HG03442 (cell line): ENCODE measurements around the gene ME3.
"Not testable (repeated sequence)": the region's sequence is repeated elsewhere in the genome, so short reads cannot be mapped to it uniquely, and the experiment has no call there.

ENCODE experiments used
- ATAC-seq: cut with Tn5 transposase; IDR thresholded peaks from one replicate; pipeline ENCODE4 v1.9.1; 2021; ENCODE audit warnings: mild to moderate bottlenecking, moderate library complexity; ENCODE audit not compliant: unreplicated experiment

The ME3 gene

DNA sequence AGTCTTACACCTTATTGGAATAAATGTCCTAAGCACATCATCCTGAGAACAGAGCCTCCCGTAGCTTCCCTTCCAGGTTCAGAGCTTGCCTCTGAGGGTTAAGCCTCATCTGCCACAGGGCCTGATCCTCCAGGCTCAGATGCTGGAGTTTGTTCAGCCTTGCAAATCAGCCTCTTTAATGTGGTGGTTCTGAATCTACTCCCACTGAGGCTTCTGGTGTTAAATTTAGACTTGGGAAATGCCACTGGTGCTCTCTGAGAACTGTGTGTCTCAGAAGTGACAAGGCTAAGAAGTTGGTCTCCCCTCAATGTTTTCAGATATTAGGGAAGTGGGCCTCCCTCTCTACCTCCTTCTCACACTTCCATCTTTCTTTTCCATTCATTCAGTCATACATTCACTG, 229.0 kb downstream of the ME3 start:
- peak; percentile 35 for ATAC-seq

DNA sequence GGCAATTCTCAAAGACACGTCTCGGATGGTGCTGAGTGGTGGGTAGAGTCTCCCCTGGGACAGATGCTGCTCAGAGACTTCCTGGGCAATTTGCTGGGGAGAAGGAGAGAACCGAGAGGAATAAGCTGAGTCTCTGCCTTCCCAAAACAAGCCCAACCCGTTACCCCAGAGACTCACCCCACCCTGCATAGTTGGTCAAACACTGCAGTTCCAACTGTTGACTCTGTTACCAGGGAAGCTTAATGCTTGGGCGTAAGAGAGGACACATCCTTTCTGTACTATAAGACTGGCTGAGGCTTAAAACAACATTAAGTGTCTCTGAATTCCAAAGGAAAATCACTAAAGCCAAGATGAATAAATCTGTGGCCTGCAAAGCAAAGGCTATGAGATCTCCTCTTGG, 229.6 kb downstream of the ME3 start:
- no peak for ATAC-seq

DNA sequence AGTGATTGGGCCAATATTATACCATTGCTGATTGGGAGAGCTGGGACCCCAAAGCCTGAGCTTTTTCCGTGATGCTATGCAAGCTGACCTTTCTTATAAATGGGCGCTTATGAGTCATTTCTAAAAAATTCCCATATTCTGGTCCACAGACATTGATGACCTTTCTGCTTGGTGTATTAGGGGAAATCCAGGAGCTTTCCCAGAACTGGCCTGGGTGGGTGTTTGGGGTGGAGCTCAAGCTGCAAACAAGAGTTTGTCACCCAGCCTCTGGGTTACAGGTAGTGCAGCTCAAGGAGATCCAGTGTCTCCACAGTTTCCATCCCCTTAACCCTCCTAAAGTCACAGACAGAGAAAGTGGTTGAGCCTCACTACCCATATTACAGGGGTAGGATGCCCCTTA, 230.0 kb downstream of the ME3 start:
- no peak for ATAC-seq

DNA sequence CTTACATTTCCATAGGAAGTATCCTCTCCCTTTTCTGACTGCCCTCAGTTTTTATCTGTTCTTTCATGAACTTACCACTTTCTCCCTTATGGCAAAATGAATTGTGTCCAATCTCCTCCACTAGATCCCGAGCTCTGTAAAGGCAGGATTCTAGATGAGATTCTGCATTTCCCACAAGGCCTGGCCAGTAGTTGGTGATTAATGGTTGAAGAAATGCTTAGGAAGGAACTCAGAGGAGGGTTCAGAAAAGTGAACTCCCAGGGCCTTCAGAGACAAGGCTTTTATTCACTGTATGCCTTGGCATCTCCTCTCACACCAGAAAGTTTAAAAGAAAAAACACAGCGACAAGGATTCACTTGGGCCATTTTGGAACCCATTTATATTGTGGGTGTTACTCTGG, 231.6 kb downstream of the ME3 start:
- no peak for ATAC-seq

DNA sequence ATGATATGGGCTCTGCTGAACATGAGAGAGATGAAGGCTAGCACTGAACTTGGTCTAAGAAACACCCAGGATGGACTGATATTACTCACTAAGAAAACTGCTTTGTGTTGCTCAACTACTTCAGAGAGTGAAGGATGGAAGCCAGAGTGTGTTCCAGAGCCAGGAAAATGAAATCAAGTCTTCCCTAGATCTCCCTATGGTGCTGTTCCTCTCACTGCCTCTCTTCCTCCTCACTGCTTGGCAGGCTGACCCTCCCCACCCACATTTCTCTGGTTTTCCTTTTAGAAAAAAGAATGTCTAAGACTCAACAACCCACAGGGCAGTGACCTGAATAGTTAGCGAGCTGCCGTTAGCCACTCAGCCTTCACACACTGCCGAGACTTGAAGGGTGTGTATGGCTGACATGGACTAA, 232.1 kb downstream of the ME3 start:
- no peak for ATAC-seq

DNA sequence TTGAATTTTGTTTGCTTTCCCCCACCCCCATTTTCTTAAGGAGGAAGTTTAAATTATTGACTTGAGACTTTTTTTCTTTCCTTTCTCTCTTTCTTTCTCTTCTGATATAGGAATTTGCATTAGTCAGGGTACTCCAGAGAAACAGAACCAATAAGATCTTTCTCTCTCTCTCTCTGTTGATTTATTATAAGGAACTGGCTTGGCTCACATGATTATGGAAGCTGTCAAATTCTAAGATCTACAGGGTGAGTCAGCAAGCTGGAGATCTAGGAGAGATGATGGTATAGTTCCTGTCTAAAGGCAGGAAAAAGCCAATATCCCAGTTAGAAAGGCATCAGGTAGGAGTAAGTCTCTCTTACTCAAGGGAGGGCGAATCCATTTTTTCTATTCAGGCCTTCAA, 233.7 kb downstream of the ME3 start:
- no peak for ATAC-seq

DNA sequence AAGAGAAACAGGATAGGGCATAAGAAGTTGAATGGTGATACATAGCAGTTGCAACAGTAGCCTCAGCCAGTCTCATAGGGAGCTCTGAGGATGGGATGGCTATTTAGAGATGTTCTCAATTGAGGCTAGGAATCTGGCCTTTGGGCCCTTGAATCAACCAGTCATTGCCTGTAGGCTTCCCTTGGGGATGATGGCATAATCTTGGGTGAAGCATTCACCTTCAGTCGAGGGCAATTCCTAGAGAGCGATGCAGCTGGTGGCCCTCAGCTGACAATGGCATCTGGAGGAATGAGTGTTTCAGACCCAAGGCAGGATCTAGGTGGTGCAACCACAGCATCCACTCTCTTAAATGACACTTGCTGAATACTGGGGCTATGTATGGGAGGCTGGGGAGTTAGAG, 236.7 kb downstream of the ME3 start:
- ATAC-seq = no peak

DNA sequence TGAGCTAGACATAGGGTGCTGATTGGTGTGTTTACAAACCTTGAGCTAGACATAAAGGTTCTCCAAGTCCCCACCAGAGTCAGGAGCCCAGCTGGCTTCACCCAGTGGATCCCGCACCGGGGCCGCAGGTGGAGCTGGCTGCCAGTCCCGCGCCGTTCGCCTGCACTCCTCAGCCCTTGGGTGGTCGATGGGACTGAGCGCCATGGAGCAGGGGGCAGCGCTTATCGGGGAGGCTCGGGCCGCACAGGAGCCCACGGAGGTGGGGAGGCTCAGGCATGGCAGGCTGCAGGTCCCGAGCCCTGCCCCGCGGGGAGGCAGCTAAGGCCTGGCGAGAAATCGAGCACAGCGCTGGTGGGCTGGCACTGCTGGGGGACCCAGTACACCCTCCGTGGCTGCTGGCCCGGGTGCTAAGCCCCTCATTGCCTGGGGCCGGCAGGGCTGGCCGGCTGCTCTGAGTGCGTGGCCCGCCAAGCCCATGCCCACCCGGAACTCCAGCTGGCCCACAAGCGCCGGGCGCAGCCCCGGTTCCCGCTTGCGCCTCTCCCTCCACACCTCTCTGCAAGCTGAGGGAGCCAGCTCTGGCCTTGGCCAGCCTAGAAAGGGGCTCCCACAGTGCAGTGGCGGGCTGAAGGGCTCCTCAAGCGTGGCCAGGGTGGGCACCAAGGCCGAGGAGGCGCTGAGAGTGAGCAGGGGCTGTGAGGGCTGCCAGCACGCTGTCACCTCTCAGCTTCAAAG, 238.9 kb downstream of the ME3 start:
- not testable (repeated sequence) for ATAC-seq

DNA sequence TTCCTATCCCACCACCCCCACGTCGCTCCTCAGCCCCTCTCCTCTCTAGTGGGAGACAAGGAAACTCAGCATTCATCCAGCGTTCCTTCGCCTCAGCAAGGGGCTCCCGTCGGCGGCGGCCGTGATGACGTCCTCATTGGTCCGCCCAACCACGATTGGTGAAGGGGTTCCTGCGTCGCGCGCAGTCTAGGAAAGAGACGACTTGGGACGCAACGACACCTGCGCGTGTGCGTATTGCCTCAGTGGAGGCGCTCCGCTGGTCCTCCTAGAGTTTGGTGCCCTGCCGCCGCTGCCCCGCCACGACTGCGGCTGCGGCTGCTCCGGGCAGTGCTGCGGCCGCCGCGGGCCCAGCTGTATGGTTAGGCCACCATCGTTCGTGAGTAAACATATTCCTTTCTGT, 241.2 kb downstream of the ME3 start:
- peak; percentile 94 for ATAC-seq

DNA sequence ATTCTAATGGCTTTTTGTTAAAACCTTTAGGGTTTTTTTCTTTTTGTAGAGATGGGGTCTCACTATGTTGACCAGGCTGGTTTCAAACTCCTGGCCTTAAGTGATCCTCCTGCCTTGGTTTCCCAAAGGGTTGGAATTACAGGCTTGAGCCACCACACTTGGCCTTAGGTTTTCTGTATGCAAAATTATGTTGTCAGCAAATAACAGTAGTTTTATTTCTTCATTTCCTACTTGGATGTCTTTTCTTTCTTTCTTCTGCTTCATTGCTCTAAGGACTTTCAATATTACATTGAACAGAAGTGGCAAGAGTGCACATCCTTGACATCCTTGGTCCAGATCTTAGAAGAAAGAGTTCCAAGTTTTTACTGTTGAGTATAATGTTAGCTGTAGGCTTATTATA, 245.0 kb downstream of the ME3 start:
- no peak for ATAC-seq

DNA sequence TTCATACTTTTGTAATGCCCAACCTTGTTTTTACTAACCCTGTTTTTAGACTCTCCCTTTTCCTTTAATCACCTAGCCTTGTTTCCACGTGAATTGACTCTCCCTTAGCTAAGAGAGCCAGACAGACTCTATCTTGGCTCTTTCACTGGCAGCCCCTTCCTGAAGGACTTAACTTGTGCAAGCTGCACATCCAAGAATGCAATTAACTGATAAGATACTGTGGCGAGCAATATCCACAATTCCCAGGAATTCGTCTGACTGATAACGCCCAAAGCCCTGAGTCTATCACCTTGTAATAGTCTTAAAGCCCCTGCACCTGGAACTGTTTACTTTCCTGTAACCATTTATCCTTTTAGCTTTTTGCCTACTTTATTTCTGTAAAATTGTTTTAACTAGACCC, 248.9 kb downstream of the ME3 start:
- not testable (repeated sequence) for ATAC-seq

DNA sequence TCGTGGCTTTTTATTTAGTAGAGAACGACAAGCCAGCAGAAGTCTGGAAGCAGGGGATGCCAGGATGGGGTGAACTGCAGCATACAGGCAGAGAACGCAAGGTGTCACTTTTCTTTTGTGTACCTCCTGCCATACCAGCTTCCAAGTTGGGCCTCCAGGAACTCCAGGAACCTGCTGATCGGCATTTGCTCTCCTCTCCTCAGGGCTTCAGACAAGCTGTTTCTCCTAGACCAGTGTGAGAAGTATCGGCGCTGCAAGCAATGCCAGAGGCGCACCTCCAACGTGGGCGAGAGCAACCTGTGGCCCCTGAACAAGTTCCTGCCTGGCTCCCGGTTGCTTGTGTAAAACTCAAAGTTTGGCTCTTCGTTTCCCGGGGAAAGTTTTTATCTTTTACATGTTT, 250.0 kb downstream of the ME3 start:
- ATAC-seq = no peak

DNA sequence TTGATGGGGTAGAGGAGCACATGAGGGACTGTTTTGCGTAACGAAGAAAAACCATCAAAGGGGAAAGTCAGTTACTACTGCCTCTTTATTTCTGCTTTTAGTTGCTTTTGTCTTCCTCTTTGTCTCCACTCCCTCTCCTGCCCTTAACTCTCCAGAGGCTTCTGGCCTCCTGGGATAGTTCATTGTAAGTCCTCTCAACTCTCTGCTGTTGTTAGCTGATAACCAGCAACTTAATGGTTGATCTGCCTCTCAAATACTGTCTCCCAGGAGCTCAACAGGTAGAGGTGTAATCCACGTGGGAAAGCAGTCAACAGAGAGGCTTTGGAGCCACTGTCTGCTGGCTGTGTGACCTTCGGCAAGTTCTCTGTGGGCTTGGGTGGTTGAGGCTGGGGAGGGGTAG, 250.5 kb downstream of the ME3 start:
- no peak for ATAC-seq

DNA sequence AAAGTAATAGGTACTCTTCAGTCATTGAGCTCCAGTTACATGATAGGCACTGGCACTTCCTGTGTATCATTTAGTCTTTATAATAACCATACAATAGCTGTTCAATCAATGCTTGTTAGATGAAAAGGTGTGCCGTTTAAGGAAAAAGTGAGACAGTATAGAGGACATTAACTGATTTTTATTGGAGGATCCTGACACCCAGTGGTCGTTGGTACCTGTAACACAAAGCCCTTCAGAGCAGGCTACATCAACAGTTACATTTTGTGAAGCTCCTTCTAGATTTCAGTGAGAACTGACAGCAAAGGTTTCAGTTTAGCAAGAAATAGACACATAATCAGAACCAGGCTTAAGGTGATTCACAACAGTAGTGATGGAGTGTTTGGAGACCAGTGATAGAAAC, 253.5 kb downstream of the ME3 start:
- peak; percentile 47 for ATAC-seq

DNA sequence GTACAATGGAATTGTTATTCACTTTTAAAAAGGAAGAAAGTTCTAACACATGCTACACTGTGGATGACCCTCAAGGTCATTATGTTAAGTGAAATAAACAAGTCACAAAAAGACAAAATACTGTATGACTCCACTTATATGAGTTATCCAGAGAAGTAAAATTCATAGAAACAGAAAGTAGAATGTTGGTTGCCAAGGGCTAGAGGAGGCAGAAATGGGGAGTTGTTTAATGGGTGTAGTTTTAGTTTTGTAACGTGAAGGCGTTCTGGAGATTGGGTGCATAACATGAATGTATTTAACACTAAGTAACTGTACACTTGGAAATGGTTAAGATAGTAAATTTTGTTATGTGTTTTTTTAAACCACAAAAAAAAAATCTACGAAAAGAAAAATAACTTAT, 253.9 kb downstream of the ME3 start:
- ATAC-seq = no peak

DNA sequence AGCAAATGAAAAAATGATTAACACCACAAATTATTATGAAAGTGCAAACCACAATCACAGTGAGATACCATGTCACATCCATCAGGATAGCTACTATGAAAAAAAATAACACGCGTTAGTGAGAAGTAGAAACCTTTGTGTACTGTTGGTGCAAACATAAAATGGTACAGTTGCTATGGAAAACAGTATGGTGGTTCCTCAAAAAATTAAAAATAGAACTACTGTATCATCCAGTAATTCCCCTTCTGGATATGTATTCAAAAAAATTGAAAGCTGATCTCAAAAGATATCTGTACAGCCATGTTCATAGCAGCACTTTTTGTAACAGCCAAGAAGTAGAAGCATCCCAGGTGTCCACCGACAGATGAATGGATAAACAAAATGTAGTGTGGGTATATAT, 254.3 kb downstream of the ME3 start:
- ATAC-seq = no peak

DNA sequence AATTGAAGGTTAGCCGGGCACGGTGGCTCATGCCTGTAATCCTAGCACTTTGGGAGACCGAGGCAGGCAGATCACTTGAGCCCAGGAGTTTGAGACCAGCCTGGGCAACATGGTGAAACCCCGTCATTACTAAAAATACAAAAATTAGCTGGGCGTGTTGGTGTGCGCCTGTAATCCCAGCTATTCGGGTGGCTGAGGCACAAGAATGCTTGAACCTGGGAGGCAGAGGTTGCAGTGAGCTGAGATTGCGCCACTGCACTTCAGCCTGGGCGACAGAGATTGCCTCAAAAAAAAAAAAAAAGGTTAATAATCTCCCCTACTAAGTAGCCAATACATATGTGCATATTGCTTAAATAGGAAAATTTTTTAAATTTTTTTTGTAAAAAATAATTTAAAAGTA, 255.5 kb downstream of the ME3 start:
- ATAC-seq = not testable (repeated sequence)

DNA sequence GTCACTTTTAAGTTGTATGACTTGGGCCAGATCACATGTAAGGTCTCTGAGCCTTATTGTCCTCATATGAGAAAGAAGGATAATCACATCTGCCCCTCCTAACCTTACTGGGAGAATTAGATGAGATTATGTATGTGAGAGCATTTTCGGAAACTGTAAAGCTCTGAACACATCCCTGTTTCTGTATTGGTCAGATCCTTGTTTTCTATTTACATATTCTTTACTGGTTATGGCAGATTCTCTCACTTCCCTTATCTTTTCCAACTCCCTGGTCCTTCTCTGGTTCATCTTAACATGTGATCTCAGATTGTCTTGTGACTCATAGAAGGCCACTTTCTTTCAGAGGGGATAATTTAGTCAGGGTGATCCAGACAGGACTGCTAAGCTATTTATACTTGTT, 255.9 kb downstream of the ME3 start:
- no peak for ATAC-seq

DNA sequence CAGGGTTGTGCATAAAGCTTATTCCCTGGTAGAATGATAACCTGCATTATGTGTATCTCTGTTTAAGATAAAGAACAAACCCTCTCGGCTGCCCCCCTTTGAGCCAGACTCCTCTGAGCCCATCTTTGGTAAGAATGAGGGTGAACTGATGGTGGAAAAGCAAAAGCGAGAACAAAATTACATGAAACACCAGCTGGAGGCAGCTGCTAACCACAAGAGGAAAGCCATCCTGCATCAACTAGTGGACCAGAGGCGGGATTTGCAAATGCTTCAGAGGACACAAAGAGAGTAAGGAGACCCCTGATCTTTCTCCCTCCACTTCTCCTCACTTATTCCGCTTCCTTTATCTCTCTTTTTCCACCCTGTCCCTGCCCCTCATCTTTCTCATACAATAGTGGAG, 257.4 kb downstream of the ME3 start:
- ATAC-seq = no peak

DNA sequence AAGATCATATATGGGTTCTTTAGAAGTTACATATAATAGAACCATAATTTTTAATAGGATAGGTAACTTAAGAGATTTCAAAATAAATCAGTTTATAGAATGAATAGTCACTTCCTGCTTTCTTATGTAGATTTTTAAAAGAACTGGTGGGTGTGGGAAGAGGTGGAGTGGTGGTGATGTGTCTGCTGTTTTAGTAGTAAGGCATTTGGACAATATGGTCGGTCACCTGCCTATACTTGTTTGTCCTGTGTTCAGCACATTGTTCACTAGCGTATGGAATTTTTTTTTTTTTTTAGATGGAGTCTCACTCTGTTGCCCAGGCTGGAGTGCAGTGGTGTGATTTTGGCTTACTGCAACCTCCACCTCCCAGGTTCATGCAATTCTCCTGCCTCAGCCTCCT, 258.4 kb downstream of the ME3 start:
- no peak for ATAC-seq

DNA sequence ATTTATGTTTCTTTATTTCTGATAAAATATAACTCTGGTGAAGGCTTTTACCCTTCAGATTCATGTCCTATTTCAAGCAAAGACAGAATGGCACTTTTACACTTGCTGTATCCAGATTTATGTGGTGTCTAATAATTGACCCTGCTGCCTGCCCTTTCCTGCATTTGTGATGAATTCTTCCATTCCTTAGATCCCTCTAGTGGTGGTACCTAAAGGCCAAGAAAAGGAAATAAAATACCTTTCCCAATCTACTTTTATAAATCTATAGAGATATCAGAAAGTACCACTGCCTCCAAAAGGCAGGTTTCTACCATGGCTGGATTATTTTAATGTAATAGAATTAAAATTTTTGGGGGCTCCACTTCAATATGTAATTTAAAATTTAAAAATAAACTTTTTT, 263.6 kb downstream of the ME3 start:
- ATAC-seq = no peak

DNA sequence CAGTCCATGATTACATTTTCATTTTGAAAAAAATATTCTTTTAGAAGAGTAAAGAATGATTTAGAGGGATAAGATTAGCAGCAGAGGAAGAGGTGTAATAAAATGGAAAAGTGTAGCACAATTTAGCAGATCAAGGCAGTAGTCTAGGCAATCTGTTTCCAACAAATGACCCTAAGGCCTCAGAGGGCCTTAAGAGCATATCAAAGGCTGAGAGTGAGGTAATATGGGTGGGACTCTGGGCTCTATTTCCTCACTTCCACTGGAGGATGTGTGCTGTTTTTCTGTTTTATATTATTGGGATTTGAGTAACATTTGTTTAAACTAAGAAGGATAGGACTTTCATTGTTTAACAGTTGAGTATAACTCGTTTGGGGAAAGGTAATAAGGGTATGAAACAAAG, 269.0 kb downstream of the ME3 start:
- no peak for ATAC-seq

DNA sequence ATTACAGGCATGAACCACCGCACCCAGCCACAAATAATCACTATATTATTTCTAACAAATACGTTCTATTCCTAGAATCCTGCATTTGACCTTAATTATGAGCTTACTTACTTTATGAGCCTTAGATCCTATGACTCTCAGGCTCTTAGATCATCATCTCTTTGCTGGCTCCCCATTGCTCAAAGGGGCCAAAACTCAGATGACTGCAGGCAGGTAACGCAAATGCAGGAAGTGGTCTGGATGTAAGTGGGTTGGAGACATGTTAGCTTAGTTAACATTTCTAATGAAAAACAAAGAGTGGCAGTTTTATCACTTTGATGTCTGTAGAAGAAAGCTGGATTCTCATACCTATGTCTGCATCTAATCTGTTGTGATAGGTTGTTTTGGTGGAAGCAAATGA, 274.3 kb downstream of the ME3 start:
- ATAC-seq = no peak
